H1 (cell line): Measurements from ENCODE around the gene ASZ1.

Experiments used
- KDM1A ChIP-seq: fragments of 200-600, 300-600 bp; sonication (generic); IDR thresholded peaks from 2 replicates; pipeline ENCODE4 v1.7.1; 2016; ENCODE audit warnings: mild to moderate bottlenecking, low read length, borderline replicate concordance
- TAF1 ChIP-seq: IDR thresholded peaks from 2 replicates; pipeline ENCODE4 v1.6.1; 2011; ENCODE audit warnings: mild to moderate bottlenecking, low read depth, low read length
- TF ChIP-seq, protein P1 (sequence below), 3 experiments: IDR thresholded peaks; 1 replicate in 2 of 3; 2 replicates in 1 of 3; pipeline versions ENCODE4 v1.5.1 to v1.6.1; 2011; ENCODE audit warnings: low read length in 3 of 3, mild to moderate bottlenecking in 3 of 3, inconsistent platforms in 2 of 3, low read depth in 1 of 3, moderate library complexity in 1 of 3; ENCODE audit not compliant: insufficient read depth in 1 of 3; ENCODE audit errors: control extremely low read depth in 1 of 3

DNA sequence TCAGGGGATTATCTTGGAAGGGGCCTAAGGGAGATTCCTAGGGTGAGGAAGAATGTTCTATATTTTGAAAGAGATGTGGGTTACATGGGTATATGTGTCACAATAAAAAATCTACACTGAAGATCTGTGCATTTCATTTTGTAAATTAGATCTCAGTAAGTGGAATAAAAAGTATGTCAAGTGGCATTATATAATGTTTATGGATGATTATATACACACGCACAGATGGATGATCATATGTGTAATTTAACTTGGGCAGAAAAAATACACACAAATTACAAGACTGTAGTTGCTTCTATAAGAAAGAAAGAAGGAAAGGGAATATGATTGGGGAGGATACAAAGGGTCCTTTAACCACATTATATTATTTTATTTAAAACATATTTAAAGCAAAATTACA lies 18.5 kb downstream of the ASZ1 start:
- TF ChIP-seq, protein P1, sequence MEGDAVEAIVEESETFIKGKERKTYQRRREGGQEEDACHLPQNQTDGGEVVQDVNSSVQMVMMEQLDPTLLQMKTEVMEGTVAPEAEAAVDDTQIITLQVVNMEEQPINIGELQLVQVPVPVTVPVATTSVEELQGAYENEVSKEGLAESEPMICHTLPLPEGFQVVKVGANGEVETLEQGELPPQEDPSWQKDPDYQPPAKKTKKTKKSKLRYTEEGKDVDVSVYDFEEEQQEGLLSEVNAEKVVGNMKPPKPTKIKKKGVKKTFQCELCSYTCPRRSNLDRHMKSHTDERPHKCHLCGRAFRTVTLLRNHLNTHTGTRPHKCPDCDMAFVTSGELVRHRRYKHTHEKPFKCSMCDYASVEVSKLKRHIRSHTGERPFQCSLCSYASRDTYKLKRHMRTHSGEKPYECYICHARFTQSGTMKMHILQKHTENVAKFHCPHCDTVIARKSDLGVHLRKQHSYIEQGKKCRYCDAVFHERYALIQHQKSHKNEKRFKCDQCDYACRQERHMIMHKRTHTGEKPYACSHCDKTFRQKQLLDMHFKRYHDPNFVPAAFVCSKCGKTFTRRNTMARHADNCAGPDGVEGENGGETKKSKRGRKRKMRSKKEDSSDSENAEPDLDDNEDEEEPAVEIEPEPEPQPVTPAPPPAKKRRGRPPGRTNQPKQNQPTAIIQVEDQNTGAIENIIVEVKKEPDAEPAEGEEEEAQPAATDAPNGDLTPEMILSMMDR (IDR thresholded peaks at IDR 0.05; ENCODE audit: control extremely low read depth in 1 of 3, insufficient read depth in 1 of 3, low read depth in 1 of 3, low read length in 3 of 3): no peak
- TF ChIP-seq KDM1A (no peak), TAF1 (no peak)
